B cell (primary cell): ENCODE measurements around the gene PRTN3. TPM values are rescaled to one million over a fixed set of nuclear protein-coding genes. Genes with fewer than 3 reads are reported as not detected.

ENCODE experiments used
- ATAC-seq: fragments of 200-7000 bp; cut with Tn5 transposase; one replicate; pipeline ENCODE4 v1.10.0; 2021; ENCODE audit warnings: low read depth, mild to moderate bottlenecking, moderate number of reproducible peaks, moderate library complexity
- CTCF ChIA-PET: fragments of 350-600 bp; sonication (Branson Sonifier 250); formaldehyde crosslinking; loops from one replicate; lab custom pipeline; 2021; ENCODE audit warnings: antibody characterized with exemption, inconsistent platforms; lab: Charles Lee
- POLR2A ChIA-PET: fragments of 350-600 bp; sonication (Branson Sonifier 250); formaldehyde crosslinking; loops from one replicate; lab custom pipeline; 2021; ENCODE audit warnings: antibody characterized with exemption; lab: Charles Lee
- DNase-seq: peaks from one replicate; pipeline ENCODE4 v3.0.0; 2013
- H2AFZ ChIP-seq: 2 replicates; pipeline ENCODE4 v1.6.1; 2012; ENCODE audit warnings: mild to moderate bottlenecking, low read depth, low read length; ENCODE audit not compliant: insufficient read depth, poor library complexity, severe bottlenecking
- H3K27ac ChIP-seq, 2 donors: 1 replicate in 1 of 2; 2 replicates in 1 of 2; pipeline ENCODE4 v1.5.1; 2012 to 2013; ENCODE audit warnings: low read length in 2 of 2, mild to moderate bottlenecking in 2 of 2, moderate library complexity in 1 of 2
- H3K27me3 ChIP-seq, 4 experiments: fragments of 200-600 bp in 1 of 4; sonication (generic) in 1 of 4; replicated peaks in 1 of 4; 1 replicate in 2 of 4; 2 replicates in 2 of 4; pipeline versions ENCODE4 v1.6.1 to v1.7.0; 2013 to 2016; ENCODE audit warnings: low read length in 3 of 4, mild to moderate bottlenecking in 2 of 4, mixed read lengths in 1 of 4, moderate library complexity in 1 of 4; ENCODE audit not compliant: insufficient read depth in 4 of 4, control insufficient read depth in 3 of 4; ENCODE audit errors: control extremely low read depth in 1 of 4
- H3K36me3 ChIP-seq, 2 experiments: replicated peaks in 1 of 2; 1 replicate in 1 of 2; 2 replicates in 1 of 2; pipeline versions ENCODE4 v1.6.1 to v1.7.1; 2013; ENCODE audit warnings: low read length in 1 of 2; ENCODE audit not compliant: insufficient read depth in 2 of 2, control insufficient read depth in 1 of 2; ENCODE audit errors: control extremely low read depth in 1 of 2, extremely low read depth in 1 of 2
- H3K4me1 ChIP-seq, 2 donors: fragments of 200-600 bp in 1 of 2; sonication (generic) in 1 of 2; 1 replicate in 1 of 2; 2 replicates in 1 of 2; pipeline versions ENCODE4 v1.5.1 to v1.6.1; 2013 to 2017; ENCODE audit warnings: low read length in 2 of 2; ENCODE audit not compliant: control insufficient read depth in 2 of 2, insufficient read depth in 2 of 2
- H3K4me2 ChIP-seq: replicated peaks from 2 replicates; pipeline ENCODE3; 2012; ENCODE audit warnings: mild to moderate bottlenecking, low read depth, low read length; ENCODE audit not compliant: poor library complexity, severe bottlenecking
- H3K4me3 ChIP-seq, 5 experiments: fragments of 200-600 bp in 1 of 5; sonication (generic) in 1 of 5; 1 replicate in 3 of 5; 2 replicates in 2 of 5; pipeline versions ENCODE4 v1.5.1 to v1.7.0; 2011 to 2016; ENCODE audit warnings: low read length in 4 of 5, mild to moderate bottlenecking in 4 of 5, low read depth in 2 of 5, control low read depth in 1 of 5, moderate library complexity in 1 of 5; ENCODE audit not compliant: insufficient read depth in 1 of 5; ENCODE audit errors: control extremely low read depth in 1 of 5, extremely low read depth in 1 of 5
- H3K79me2 ChIP-seq: fragments of 200-600 bp; sonication (generic); one replicate; pipeline ENCODE4 v1.6.0; 2016; ENCODE audit warnings: low read length; ENCODE audit not compliant: control insufficient read depth, insufficient read depth
- H3K9ac ChIP-seq: fragments of 200-600 bp; sonication (generic); 2 replicates; pipeline ENCODE4 v1.6.1; 2017; ENCODE audit warnings: mild to moderate bottlenecking, low read length, moderate library complexity
- H3K9me3 ChIP-seq, 3 donors: one replicate each; pipeline versions ENCODE4 v1.6.1 to v1.7.1; 2013; ENCODE audit warnings: low read length in 2 of 3; ENCODE audit not compliant: control insufficient read depth in 2 of 3, insufficient read depth in 1 of 3; ENCODE audit errors: control extremely low read depth in 1 of 3
- H4K20me1 ChIP-seq: 2 replicates; pipeline ENCODE4 v1.6.0; 2012; ENCODE audit warnings: mild to moderate bottlenecking, low read length; ENCODE audit not compliant: insufficient read depth, control insufficient read depth, poor library complexity, severe bottlenecking
- H3K27ac Mint-ChIP-seq: one replicate; pipeline ENCODE4 v1.8.0; 2021; ENCODE audit warnings: mixed read lengths
- H3K27me3 Mint-ChIP-seq: one replicate; pipeline ENCODE4 v1.8.0; 2021; ENCODE audit warnings: mixed read lengths
- H3K4me1 Mint-ChIP-seq: one replicate; pipeline ENCODE4 v1.8.0; 2021; ENCODE audit warnings: mixed read lengths
- H3K4me3 Mint-ChIP-seq: one replicate; pipeline ENCODE4 v1.8.0; 2021; ENCODE audit warnings: mixed read lengths
- H3K9me3 Mint-ChIP-seq: one replicate; pipeline ENCODE4 v1.8.0; 2022; ENCODE audit warnings: mixed read lengths; ENCODE audit not compliant: insufficient read depth
- EZH2 ChIP-seq: IDR thresholded peaks from 2 replicates; pipeline ENCODE4 v1.6.1; 2012; ENCODE audit warnings: borderline replicate concordance, low read depth, mild to moderate bottlenecking, moderate library complexity, low read length; ENCODE audit not compliant: insufficient read depth, poor library complexity, severe bottlenecking
- WGBS: methylation state at CpG from one replicate; pipeline ENCODE4 v1.1.5; 2013; ENCODE audit warnings: missing lambda C conversion rate; ENCODE audit not compliant: insufficient coverage; 5-methylcytosine and 5-hydroxymethylcytosine counted together
- intact Hi-C: fragments of 100-400 bp; cut with micrococcal nuclease; formaldehyde crosslinking; loops from one replicate; pipeline ENCODE4 v1.10.0; 2022
- polyA plus RNA-seq: library from polyadenylated mRNA; depleted of rRNA; stranded (reverse); fragments of >200 nt; gene quantifications from 2 replicates; pipeline ENCODE4 v1.2.3, GENCODE V29; 2012
- total RNA-seq, 2 donors: library from RNA; stranded (reverse); fragments of 120-200 nt in 1 of 2; gene quantifications; 1 replicate in 1 of 2; 2 replicates in 1 of 2; pipeline versions ENCODE4 v1.2.3 to v1.2.4, GENCODE V29; 2013 to 2022
- TF ChIP-seq, protein P1 (sequence below): fragments of 200-600 bp; IDR thresholded peaks from one replicate; pipeline ENCODE4 v1.8.0; 2022; ENCODE audit warnings: antibody characterized with exemption, mild to moderate bottlenecking

The PRTN3 gene
- total and polyA plus RNA-seq, 2 donors (not counting 1 experiment from before 2014, with no cell fraction given), result not detected

DNA sequence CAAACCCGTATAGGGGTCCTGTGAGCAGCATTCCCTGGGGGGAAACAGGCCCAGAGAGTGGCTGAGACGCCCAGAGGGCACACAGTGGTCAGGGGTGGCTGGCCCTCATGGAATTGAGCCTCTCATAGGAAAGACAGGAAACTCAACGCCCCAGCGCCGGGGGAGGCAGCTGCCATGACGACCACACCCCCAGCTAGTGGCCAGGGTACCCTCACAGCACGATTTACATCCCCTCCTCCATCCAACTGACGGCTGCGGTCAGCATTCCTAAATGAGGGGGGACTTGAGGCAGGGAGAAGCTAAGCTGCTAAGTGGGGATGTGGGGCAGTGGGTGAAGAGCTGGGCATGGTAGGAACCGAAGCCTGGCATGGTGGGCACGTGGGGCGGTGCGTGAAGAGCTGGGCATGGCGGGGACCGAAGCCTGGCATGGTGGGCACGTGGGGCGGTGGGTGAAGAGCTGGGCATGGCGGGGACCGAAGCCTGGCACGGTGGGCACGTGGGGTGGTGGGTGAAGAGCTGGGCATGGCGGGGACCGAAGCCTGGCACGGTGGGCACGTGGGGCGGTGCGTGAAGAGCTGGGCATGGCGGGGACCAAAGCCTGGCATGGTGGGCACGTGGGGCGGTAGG is 42.2 kb downstream of the PRTN3 start:
- Mint-ChIP-seq H3K27me3 (no peaks in the 10 kb centered on the region), H3K27ac (no peak overlapping the region), H3K4me3 (no peak overlapping the region), H3K4me1 (no peaks in the 10 kb centered on the region), H3K9me3 (no peaks in the 10 kb centered on the region)
- no peak overlapping the region for H3K9ac ChIP-seq
- TF ChIP-seq, protein P1, sequence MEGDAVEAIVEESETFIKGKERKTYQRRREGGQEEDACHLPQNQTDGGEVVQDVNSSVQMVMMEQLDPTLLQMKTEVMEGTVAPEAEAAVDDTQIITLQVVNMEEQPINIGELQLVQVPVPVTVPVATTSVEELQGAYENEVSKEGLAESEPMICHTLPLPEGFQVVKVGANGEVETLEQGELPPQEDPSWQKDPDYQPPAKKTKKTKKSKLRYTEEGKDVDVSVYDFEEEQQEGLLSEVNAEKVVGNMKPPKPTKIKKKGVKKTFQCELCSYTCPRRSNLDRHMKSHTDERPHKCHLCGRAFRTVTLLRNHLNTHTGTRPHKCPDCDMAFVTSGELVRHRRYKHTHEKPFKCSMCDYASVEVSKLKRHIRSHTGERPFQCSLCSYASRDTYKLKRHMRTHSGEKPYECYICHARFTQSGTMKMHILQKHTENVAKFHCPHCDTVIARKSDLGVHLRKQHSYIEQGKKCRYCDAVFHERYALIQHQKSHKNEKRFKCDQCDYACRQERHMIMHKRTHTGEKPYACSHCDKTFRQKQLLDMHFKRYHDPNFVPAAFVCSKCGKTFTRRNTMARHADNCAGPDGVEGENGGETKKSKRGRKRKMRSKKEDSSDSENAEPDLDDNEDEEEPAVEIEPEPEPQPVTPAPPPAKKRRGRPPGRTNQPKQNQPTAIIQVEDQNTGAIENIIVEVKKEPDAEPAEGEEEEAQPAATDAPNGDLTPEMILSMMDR, result no peak
- TF ChIP-seq EZH2, result no peak
- peaks cover 51% of the 10 kb centered on the region for H4K20me1 ChIP-seq
- CTCF ChIA-PET, result interaction anchor here (0.8 to 1.2 kb wide), 2 partner anchors 37 to 99 kb away, joined by 3 read pairs; no protein-coding TSS in a partner anchor
- POLR2A ChIA-PET, result interaction anchor here (0.7 kb wide), 1 partner anchor 20 kb away, joined by 6 read pairs; no protein-coding TSS in a partner anchor
- DNase-seq (no peak), ATAC-seq (no peak)
- H3K27ac ChIP-seq, result no peak overlapping the region
- no peak overlapping the region for H3K4me2 ChIP-seq
- H3K9me3 ChIP-seq, result no peaks in the 10 kb centered on the region
- no peak overlapping the region for H2AFZ ChIP-seq
- intact Hi-C loops, result no loop called here
- peaks cover 0 to 6% of the 10 kb centered on the region in 2 donors for H3K4me1 ChIP-seq
- H3K27me3 ChIP-seq, result no peaks in the 10 kb centered on the region
- peaks cover 0 to 71% of the 10 kb centered on the region in 2 experiments for H3K36me3 ChIP-seq
- peaks cover 58% of the 10 kb centered on the region for H3K79me2 ChIP-seq
- WGBS, result 92% methylated on average over 8 of the region's 30 CpGs
- no peak overlapping the region for H3K4me3 ChIP-seq

DNA sequence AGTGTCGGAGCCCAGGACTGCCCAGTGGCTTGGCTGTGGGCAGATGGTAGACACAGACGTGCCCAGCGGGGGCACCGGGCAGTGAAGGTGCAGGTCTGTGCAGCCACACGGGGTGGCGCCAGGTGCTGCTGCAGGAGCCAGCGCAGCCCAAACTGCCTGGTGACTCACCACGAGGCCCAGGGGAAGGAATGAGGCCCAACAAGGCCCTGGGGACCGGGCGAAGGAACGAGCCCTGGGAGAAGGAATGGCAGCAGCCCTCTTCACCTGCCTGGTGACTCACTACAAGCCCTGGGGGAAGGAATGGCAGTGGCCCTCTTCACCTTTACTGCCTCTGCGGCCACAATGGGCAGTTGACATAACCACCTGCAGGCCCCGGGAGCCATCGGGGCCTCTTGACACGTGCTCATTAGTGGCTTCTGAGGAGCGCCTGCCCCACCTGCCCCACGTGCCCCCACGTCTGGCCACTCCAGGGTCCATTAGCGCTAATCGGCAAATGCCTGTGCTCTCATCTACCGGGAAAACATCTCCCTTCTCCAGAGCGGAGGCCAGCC is 42.9 kb downstream of the PRTN3 start:
- H3K27ac ChIP-seq, result no peak overlapping the region
- H2AFZ ChIP-seq, result no peak overlapping the region
- peaks cover 58% of the 10 kb centered on the region for H3K79me2 ChIP-seq
- H4K20me1 ChIP-seq, result peaks cover 51% of the 10 kb centered on the region
- Mint-ChIP-seq H3K4me3 (no peak overlapping the region), H3K9me3 (no peaks in the 10 kb centered on the region), H3K4me1 (no peaks in the 10 kb centered on the region), H3K27me3 (no peaks in the 10 kb centered on the region), H3K27ac (no peak overlapping the region)
- no peak overlapping the region for H3K4me3 ChIP-seq
- H3K9ac ChIP-seq, result no peak overlapping the region
- peaks cover 0 to 11% of the 10 kb centered on the region in 2 donors for H3K4me1 ChIP-seq
- no peak overlapping the region for H3K4me2 ChIP-seq
- peaks cover 0 to 75% of the 10 kb centered on the region in 2 experiments for H3K36me3 ChIP-seq
- 94% methylated on average over 22 of the region's 22 CpGs for WGBS
- intact Hi-C loops, result no loop called here
- ChIA-PET POLR2A (interaction anchor here (0.7 kb wide), 1 partner anchor 20 kb away, joined by 6 read pairs; no protein-coding TSS in a partner anchor), CTCF (interaction anchor here (1.2 kb wide), 1 partner anchor 36 kb away, joined by 3 read pairs; no protein-coding TSS in a partner anchor)
- peak; percentile 36 for ATAC-seq
- no peaks in the 10 kb centered on the region for H3K9me3 ChIP-seq
- TF ChIP-seq, protein P1, result no peak
- no peak for DNase-seq
- H3K27me3 ChIP-seq, result no peaks in the 10 kb centered on the region
